Renal cortex interstitium (tissue), 11 donors: Measurements from ENCODE around the gene ARID4B. TPM values are rescaled to one million over a fixed set of nuclear protein-coding genes. Genes with fewer than 3 reads are reported as not detected.

Source experiments
- DNase-seq, 11 donors: peaks; one replicate each; pipeline ENCODE4 v3.0.0-alpha.2; 2013; ENCODE audit warnings: low read depth in 9 of 11, low spot score in 4 of 11; ENCODE audit errors: extremely low read depth in 1 of 11
- polyA plus RNA-seq, 3 donors: library from polyadenylated mRNA; unstranded; fragments of 120-200 nt; gene quantifications; one replicate each; pipeline ENCODE4 v1.2.1, GENCODE V29; 2013; ENCODE audit not compliant: insufficient read length in 3 of 3

The ARID4B gene
- polyA plus RNA-seq, 3 donors, result 45.7 to 60.4 (median 51.2) TPM

DNA sequence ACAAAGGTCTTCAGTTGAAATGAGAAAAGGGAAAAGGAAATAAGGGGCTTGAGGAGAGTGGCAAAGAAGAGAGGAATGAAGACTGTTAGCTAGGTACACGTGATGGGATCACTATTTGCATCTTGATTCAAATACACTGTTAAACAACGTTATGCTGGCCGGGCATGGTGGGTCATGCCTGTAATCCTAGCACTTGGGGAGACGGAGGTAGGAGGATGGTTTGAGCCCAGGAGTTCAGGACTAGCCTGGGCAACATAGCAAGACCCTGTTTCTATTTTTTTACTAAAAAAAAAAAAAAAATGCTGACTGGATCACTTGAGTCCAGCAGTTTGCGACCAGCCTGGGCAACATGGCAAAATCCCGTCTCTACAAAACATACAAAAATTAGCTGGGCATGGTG lies 169.3 kb downstream of the ARID4B start:
- DNase-seq, result no peak

- no peak for DNase-seq
Measured at GRCh38 chr1:235157150-235157549, 170.8 kb downstream of the ARID4B start.

DNA sequence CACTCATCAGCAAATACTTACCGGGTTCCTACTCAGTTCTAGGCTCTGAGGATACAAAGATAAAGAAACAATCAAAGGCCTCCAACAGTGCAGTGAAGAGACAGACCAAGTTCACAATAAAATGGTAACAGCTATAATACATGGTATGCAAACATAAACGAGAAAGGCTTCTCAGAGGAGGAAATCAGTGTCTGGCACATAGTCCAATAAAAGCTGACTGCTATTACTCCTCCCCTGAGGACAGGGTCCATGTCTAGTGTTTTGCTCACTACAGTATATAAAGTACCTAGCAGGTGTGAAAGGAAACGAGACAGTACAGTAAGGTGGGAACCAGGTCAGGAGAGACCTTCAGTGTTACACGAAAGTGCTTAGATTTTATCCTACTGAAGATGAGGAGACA lies 171.2 kb downstream of the ARID4B start:
- no peak for DNase-seq

DNA sequence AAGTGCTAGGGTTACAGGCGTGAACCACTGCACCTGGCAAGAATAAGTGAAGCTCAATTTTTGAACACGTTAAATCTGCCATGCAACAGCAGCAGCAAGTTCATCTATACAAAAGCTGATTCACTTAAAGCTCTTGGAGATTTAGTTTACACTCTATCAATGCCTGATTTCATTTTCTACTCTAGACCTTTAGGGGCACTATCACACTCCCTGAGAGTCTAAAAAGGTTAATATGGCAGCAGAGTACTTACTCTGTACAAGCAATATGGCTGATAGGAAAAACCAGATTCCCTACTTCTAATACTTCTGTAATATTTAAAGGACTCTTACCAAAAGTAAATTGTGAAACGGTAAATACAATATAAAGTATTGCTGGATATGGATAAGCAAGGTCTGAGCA lies 171.7 kb downstream of the ARID4B start:
- DNase-seq, result no peak

GRCh38 chr1:235152235-235152634 lies 175.7 kb downstream of the ARID4B start:
- DNase-seq, result no peak

DNA sequence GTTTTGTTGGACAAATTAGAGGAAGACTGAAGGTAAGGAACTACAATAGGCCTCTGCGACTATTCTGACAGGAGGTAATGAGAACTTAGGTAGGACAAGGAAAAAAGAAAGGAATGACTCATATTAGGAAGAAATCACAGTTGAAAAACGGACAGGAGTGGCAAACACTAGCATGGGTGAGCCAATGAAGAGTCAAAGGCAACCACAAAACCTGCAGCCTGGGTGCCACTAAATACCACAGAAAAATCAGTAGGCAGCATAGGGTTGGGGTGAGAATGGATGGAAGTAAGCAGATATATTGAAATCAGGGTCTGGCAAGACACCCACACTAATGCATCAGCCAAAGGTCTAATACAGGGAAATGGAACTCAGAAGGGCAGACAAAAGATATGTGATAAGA lies 176.9 kb downstream of the ARID4B start:
- no peak for DNase-seq

DNA sequence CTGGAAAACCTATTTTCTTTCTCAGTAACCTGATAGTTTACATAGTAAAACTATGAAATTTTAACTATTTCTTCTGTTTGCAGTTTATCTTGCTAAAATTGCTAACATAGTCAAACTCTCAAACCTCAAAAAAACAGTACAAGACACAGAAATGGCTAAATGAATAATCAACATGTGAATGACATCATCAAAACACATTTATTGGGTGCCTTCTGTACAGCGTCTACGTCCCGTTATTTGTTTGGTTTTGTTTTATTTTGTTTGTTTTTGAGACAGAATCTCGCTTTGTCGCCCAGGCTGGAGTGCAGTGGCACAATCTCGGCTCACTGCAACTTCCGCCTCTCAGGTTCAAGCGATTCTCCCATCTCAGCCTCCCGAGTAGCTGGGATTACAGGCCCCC lies 178.2 kb downstream of the ARID4B start:
- DNase-seq, result no peak

DNA sequence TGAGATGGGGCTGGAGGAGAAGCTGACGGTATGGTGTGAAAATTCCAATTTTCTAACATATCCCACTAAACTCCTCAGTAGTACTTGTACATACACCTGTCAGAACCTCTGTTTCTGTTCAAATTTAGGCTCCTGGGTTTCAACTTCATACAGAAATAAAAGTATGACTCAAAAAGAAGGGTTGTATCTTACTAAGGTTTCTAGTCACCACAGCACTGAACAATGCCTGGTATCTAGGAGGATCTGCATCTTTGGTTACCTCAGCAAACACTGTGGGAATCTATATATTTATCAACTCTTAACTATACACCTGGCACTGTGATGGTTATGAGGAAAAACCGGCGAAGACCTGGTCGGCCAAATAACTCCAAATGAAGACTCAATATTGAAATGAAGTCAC lies 180.7 kb downstream of the ARID4B start:
- DNase-seq, result no peak

GRCh38 chr1:235145639-235146038 lies 182.3 kb downstream of the ARID4B start:
- DNase-seq, result no peak

DNA sequence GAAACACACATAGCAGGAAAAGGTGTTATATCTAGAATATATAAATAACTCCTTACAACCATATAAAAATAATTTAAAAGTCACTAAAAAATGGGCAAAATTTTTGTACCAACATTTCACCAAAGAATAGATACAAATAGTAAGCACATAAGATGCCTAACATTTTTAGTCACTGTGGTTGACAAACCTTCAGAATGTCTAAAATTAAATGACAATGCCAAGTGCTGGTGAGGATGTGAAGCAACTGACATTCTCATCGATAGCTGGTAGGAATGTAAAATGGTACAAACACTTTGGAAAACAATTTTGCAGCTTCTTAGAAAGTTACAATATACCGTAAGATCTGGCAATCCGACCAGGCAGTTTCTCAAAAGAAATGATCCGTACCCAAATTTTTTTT lies 185.0 kb downstream of the ARID4B start:
- DNase-seq, result no peak

DNA sequence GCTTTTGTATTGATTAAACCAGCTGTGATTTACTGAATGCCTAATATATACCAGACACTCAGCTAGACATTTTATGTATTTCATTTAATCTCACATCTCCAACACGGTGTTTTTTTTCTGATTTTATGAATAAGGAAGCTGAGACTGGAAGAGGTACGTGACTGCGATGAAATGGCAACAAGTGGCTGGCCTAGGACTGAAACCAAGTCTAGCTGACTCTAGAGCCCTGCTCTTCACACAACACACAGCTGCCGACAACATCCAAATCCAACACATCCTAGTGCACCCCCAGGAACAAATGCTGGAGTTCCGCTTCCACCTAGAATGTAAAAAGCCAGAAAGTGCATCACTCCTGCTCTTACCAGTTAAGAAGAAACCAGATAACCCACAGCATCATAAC lies 188.7 kb downstream of the ARID4B start:
- no peak for DNase-seq

DNA sequence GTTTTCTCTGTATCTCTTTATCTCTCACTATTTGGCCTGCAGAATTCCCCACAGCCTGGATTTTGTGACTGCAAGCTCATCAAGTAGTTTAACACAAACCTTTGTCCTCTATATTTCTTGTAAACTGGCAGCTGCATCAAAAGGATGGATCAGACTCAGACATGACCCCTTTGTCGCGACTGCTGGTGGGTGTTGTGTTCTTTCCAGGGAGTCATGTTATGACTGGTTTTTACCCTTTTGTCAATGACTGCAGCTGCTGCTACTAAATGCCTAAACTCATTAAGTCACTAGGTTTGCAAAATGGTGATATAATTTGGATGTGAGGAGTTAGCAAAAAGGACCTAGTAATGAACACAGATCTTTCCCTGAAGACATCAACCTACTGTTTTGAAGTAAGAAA lies 189.2 kb downstream of the ARID4B start:
- no peak for DNase-seq

DNA sequence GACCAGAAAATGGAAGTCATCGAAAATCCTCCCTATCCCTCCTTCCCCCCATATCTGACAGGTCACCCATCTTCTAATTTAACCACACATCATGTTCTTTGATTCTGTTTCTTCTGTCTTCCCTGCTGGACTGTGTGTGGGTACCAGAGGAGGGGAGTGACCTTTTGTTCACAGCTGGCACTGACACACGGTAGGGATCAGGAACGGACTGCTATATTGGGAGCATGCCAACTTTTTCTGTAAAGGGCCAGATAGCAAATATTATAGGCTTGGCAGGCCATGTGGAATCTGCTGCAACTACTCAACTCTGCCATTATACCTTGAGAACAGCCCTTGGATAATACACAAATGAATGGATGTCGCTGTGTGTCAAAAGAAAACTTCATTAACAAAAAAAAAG lies 191.9 kb downstream of the ARID4B start:
- DNase-seq, result no peak

DNA sequence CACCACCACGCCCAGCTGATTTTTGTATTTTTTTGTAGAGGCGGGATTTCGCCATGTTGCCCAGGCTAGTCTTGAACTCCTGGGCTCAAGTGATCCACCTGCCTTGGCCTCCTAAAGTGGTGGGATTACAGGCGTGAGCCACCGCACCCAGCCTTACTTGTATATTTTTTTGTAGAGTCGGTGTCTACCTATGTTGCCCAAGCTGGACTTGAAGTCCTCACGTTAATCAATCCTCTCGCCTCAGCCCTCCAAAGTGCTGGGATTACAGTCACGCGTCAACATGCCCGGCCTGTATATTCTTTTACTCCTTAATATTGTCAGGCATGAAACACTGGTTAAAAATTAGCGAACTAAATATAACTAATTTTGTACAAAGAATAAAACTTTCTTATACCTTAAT lies 193.8 kb downstream of the ARID4B start:
- no peak for DNase-seq

DNA sequence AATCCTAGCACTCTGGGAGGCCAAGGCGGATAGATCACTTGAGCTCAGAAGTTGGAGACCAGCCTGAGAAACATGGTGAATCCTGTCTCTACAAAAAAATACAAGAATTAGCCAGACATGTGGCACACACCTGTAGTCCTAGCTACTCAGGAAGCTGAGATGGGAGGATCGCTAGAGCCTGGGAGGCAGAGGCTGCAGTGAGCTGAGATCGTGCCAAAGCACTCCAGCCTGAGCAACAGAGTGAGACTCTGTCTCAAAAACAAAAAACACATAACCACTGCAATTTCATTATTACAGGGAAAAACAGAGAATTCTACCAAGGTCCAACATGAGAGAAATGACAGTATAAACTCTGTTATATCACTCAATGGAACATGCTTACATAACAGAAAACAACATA lies 194.9 kb downstream of the ARID4B start:
- no peak for DNase-seq

DNA sequence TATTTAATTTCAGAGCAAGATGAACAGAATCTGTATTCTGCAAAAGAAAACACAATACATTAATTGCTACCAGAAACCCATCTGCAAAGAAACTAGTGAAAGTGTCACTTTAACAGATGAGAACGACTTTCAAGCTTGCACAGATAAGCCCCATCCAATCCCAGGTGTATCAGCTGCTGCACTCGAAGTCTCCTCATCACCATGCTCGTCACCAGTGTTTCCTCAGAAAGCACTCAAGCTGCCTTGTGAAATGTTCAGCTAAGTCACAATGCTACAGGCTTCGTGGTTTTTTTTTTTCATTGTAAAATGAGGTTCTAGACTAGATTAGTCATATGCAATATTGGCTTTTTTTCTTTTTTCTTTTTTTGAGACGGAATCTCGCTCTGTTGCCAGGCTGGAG lies 196.0 kb downstream of the ARID4B start:
- no peak for DNase-seq

DNA sequence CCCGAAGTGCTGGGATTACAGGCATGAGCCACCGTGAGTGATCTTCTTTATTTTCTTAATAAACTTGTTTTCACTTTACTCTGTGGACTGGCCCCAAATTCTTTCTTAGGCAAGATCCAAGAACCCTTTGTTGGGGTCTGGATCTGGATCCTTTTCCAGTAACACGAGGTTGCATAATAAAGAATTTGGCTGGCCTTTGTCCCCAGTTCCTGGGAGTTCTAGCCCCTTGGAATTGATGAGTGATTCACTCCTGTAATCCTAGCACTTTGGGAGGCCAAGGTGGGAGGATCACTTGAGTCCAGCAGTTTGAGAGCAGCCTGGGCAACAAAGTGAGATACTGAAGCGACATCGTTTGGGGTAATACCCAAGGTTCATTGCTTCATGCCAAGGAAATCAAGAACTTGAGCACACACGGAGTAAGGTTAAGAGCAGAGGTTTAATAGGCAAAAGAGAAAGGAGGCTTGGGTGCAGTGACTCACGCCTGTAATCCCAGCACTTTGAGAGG lies 197.2 kb downstream of the ARID4B start:
- no peak for DNase-seq

- DNase-seq, result no peak
Measured at GRCh38 chr1:235129774-235130570, 198.0 kb downstream of the ARID4B start.

- DNase-seq, result peak; percentile 89 to 98 (median 97)
Measured at GRCh38 chr1:235128456-235129328, 199.3 kb downstream of the ARID4B start, which contains the start of gene TOMM20. TSS of gene TOMM20 (minus strand) at chr1:235128837. CDS start at chr1:235128715, 122 bp downstream.
